Large intestine (tissue), 3 donors: ENCODE data around the gene MCM3AP. TPM values are rescaled to one million over a fixed set of nuclear protein-coding genes. Genes with fewer than 3 reads are reported as not detected.

Source experiments
- DNase-seq, 2 donors: peaks; one replicate each; pipeline versions ENCODE4 v3.0.0 to v3.0.0-alpha.2; 2013
- H3K27ac ChIP-seq: one replicate; pipeline ENCODE4 v1.5.1; 2013; ENCODE audit warnings: low read length
- H3K27me3 ChIP-seq: 2 replicates; pipeline ENCODE4 v1.6.1; 2013; ENCODE audit warnings: low read length; ENCODE audit not compliant: control insufficient read depth, insufficient read depth
- H3K36me3 ChIP-seq: 2 replicates; pipeline ENCODE4 v1.6.1; 2013; ENCODE audit warnings: low read length; ENCODE audit not compliant: control insufficient read depth, insufficient read depth
- H3K4me1 ChIP-seq: one replicate; pipeline ENCODE4 v1.6.1; 2013; ENCODE audit warnings: low read length; ENCODE audit not compliant: control insufficient read depth, insufficient read depth
- H3K4me3 ChIP-seq: one replicate; pipeline ENCODE4 v1.5.1; 2013; ENCODE audit warnings: low read length
- H3K9me3 ChIP-seq: one replicate; pipeline ENCODE4 v1.6.1; 2013; ENCODE audit warnings: mild to moderate bottlenecking, low read depth, low read length, moderate library complexity; ENCODE audit not compliant: control insufficient read depth
- WGBS: methylation state at CpG from one replicate; pipeline ENCODE4 v1.1.5; 2013; ENCODE audit warnings: low lambda C conversion rate; ENCODE audit not compliant: insufficient coverage; 5-methylcytosine and 5-hydroxymethylcytosine counted together
- polyA plus RNA-seq: library from polyadenylated mRNA; unstranded; fragments of 120-200 nt; gene quantifications from one replicate; pipeline ENCODE4 v1.2.1, GENCODE V29; 2013

The MCM3AP gene
- polyA plus RNA-seq, 1 donor, result 77.5 TPM

GRCh38 chr21:46193829-46194373 lies 91.5 kb downstream of the MCM3AP start:
- no peak overlapping the region for H3K4me3 ChIP-seq
- no peak overlapping the region for H3K27ac ChIP-seq
- no peaks in the 10 kb centered on the region for H3K4me1 ChIP-seq
- peaks cover 43% of the 10 kb centered on the region for H3K36me3 ChIP-seq
- no peaks in the 10 kb centered on the region for H3K27me3 ChIP-seq
- no peak for DNase-seq
- H3K9me3 ChIP-seq, result no peaks in the 10 kb centered on the region
- no CpG with 5 or more reads among the region's 10 CpGs for WGBS

- Histone ChIP-seq H3K9me3 (no peaks in the 10 kb centered on the region), H3K4me1 (no peaks in the 10 kb centered on the region), H3K27me3 (no peaks in the 10 kb centered on the region), H3K36me3 (peaks cover 43% of the 10 kb centered on the region), H3K4me3 (no peak overlapping the region), H3K27ac (no peak overlapping the region)
- no peak for DNase-seq
- WGBS, result no CpG with 5 or more reads among the region's 20 CpGs
Measured at GRCh38 chr21:46191686-46192575, 93.5 kb downstream of the MCM3AP start.

- no peaks in the 10 kb centered on the region for H3K4me1 ChIP-seq
- H3K27ac ChIP-seq, result no peak overlapping the region
- DNase-seq, result no peak
- H3K27me3 ChIP-seq, result no peaks in the 10 kb centered on the region
- no peak overlapping the region for H3K4me3 ChIP-seq
- WGBS, result no CpG with 5 or more reads among the region's 4 CpGs
- H3K36me3 ChIP-seq, result peaks cover 40% of the 10 kb centered on the region
- H3K9me3 ChIP-seq, result no peaks in the 10 kb centered on the region
Measured at GRCh38 chr21:46191257-46191685, 94.1 kb downstream of the MCM3AP start.

- DNase-seq, result no peak
- H3K27ac ChIP-seq, result no peak overlapping the region
- H3K36me3 ChIP-seq, result peaks cover 34% of the 10 kb centered on the region
- H3K27me3 ChIP-seq, result no peaks in the 10 kb centered on the region
- H3K9me3 ChIP-seq, result no peaks in the 10 kb centered on the region
- WGBS, result no CpG with 5 or more reads among the region's 15 CpGs
- H3K4me3 ChIP-seq, result no peak overlapping the region
- no peaks in the 10 kb centered on the region for H3K4me1 ChIP-seq
Measured at GRCh38 chr21:46190491-46191131, 94.8 kb downstream of the MCM3AP start.

GRCh38 chr21:46189959-46190490 lies 95.4 kb downstream of the MCM3AP start:
- peaks cover 30% of the 10 kb centered on the region for H3K36me3 ChIP-seq
- H3K4me3 ChIP-seq, result no peak overlapping the region
- no peaks in the 10 kb centered on the region for H3K4me1 ChIP-seq
- WGBS, result no CpG with 5 or more reads among the region's 14 CpGs
- no peak for DNase-seq
- no peaks in the 10 kb centered on the region for H3K27me3 ChIP-seq
- no peak overlapping the region for H3K27ac ChIP-seq
- H3K9me3 ChIP-seq, result no peaks in the 10 kb centered on the region

GRCh38 chr21:46189213-46189958 lies 96.0 kb downstream of the MCM3AP start:
- H3K27ac ChIP-seq, result no peak overlapping the region
- no peaks in the 10 kb centered on the region for H3K4me1 ChIP-seq
- WGBS, result no CpG with 5 or more reads among the region's 9 CpGs
- H3K27me3 ChIP-seq, result no peaks in the 10 kb centered on the region
- H3K4me3 ChIP-seq, result no peak overlapping the region
- no peak for DNase-seq
- H3K36me3 ChIP-seq, result peaks cover 23% of the 10 kb centered on the region
- no peaks in the 10 kb centered on the region for H3K9me3 ChIP-seq

GRCh38 chr21:46188226-46189212 lies 96.9 kb downstream of the MCM3AP start:
- Histone ChIP-seq H3K27me3 (no peaks in the 10 kb centered on the region), H3K36me3 (peaks cover 15% of the 10 kb centered on the region), H3K9me3 (no peaks in the 10 kb centered on the region), H3K4me3 (no peak overlapping the region), H3K27ac (no peak overlapping the region), H3K4me1 (no peaks in the 10 kb centered on the region)
- peak in 1 of 2 donors; percentile 40 for DNase-seq
- 64% methylated on average over 5 of the region's 17 CpGs for WGBS

- Histone ChIP-seq H3K4me3 (no peak overlapping the region), H3K36me3 (peaks cover 10% of the 10 kb centered on the region), H3K27me3 (no peaks in the 10 kb centered on the region), H3K27ac (no peak overlapping the region), H3K9me3 (no peaks in the 10 kb centered on the region), H3K4me1 (no peaks in the 10 kb centered on the region)
- no peak for DNase-seq
- no CpG with 5 or more reads among the region's 7 CpGs for WGBS
Measured at GRCh38 chr21:46187814-46188213, 97.6 kb downstream of the MCM3AP start.

- Histone ChIP-seq H3K36me3 (peaks cover 10% of the 10 kb centered on the region), H3K4me3 (no peak overlapping the region), H3K27me3 (no peaks in the 10 kb centered on the region), H3K4me1 (no peaks in the 10 kb centered on the region), H3K27ac (no peak overlapping the region), H3K9me3 (peaks cover 1% of the 10 kb centered on the region)
- DNase-seq, result no peak
- no CpG with 5 or more reads among the region's 8 CpGs for WGBS
Measured at GRCh38 chr21:46187261-46187660, 98.2 kb downstream of the MCM3AP start.
